Breast epithelium (tissue), 4 donors: ENCODE measurements around the gene POT1. TPM values are rescaled to one million over a fixed set of nuclear protein-coding genes. Genes with fewer than 3 reads are reported as not detected.

Experiments
- DNase-seq, 2 donors: peaks; one replicate each; pipeline ENCODE4 v3.0.0-alpha.2; 2019; ENCODE audit warnings: low spot score in 2 of 2
- H3K27ac ChIP-seq, 2 donors: fragments of 200-600 bp; sonication (generic) in 1 of 2; one replicate each; pipeline ENCODE4 v1.5.1; 2016 to 2019; ENCODE audit warnings: mild to moderate bottlenecking in 1 of 2
- H3K27me3 ChIP-seq, 2 donors: fragments of 200-600 bp; sonication (generic) in 1 of 2; one replicate each; pipeline versions ENCODE4 v1.5.1 to v1.6.0; 2017 to 2019; ENCODE audit warnings: control low read depth in 1 of 2, mild to moderate bottlenecking in 1 of 2
- H3K36me3 ChIP-seq: fragments of 200-600 bp; one replicate; pipeline ENCODE4 v1.5.1; 2019
- H3K4me1 ChIP-seq, 2 donors: fragments of 200-600 bp; sonication (generic); one replicate each; pipeline ENCODE4 v1.5.1; 2016 to 2019; ENCODE audit warnings: control low read depth in 1 of 2
- H3K4me3 ChIP-seq, 3 donors: fragments of 200-600 bp; sonication (generic); 1 replicate in 2 of 3; 2 replicates in 1 of 3; pipeline ENCODE4 v1.5.1; 2016 to 2019; ENCODE audit warnings: mild to moderate bottlenecking in 3 of 3, moderate library complexity in 2 of 3
- H3K9me3 ChIP-seq, 2 donors: fragments of 200-600 bp; sonication (generic) in 1 of 2; one replicate each; pipeline ENCODE4 v1.5.1; 2016 to 2019; ENCODE audit warnings: control low read depth in 1 of 2
- POLR2A ChIP-seq: fragments of 450-650 bp; IDR thresholded peaks from one replicate; pipeline ENCODE4 v1.6.1; 2016; ENCODE audit warnings: antibody characterized with exemption, mild to moderate bottlenecking, moderate library complexity
- POLR2AphosphoS5 ChIP-seq, 3 donors: sonication (generic); formaldehyde crosslinking; IDR thresholded peaks; one replicate each; pipeline ENCODE4 v1.6.1; 2017; ENCODE audit warnings: antibody characterized with exemption in 3 of 3
- intact Hi-C: fragments of 100-400 bp; cut with DNase I; formaldehyde crosslinking; loops from one replicate; pipeline ENCODE4 v1.15.1; 2023; ENCODE audit warnings: low total_unique reads
- total RNA-seq, 3 donors: library from RNA; depleted of rRNA; stranded (reverse); fragments of >200 nt; gene quantifications; one replicate each; pipeline ENCODE4 v1.1.0, GENCODE V29; 2016
- TF ChIP-seq, protein P1 (sequence below), 3 donors: fragments of 450-650 bp; IDR thresholded peaks; one replicate each; pipeline ENCODE4 v1.5.1; 2016 to 2017; ENCODE audit warnings: antibody characterized with exemption in 3 of 3, mild to moderate bottlenecking in 3 of 3, moderate library complexity in 3 of 3

The POT1 gene
- total RNA-seq, 3 donors from 2014 or later, result 19.7 to 43.6 (median 35.1) TPM

DNA sequence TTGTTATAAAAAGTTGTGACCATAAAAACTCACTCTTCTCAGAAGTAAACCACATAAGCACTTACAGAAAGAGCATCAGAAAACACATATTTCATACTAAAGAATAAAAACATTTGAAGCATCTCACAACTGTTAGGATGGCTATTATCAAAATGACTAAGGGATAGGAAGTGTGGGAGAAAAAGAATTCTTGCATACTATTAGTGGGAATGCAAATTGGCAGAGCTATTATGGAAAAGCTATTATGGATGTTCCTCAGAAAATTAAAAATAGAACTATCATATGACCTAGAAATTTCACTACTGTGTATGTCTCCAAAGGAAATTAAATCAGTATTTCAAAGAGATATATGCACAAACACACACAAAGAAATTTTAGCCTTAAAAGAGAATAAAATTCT is 25.2 kb upstream of the POT1 start:
- intact Hi-C loops, result no loop called here
- no peaks in the 10 kb centered on the region for H3K4me1 ChIP-seq
- TF ChIP-seq POLR2AphosphoS5 (IDR thresholded peaks at IDR 0.05) (no peak), POLR2A (no peak)
- TF ChIP-seq, protein P1, sequence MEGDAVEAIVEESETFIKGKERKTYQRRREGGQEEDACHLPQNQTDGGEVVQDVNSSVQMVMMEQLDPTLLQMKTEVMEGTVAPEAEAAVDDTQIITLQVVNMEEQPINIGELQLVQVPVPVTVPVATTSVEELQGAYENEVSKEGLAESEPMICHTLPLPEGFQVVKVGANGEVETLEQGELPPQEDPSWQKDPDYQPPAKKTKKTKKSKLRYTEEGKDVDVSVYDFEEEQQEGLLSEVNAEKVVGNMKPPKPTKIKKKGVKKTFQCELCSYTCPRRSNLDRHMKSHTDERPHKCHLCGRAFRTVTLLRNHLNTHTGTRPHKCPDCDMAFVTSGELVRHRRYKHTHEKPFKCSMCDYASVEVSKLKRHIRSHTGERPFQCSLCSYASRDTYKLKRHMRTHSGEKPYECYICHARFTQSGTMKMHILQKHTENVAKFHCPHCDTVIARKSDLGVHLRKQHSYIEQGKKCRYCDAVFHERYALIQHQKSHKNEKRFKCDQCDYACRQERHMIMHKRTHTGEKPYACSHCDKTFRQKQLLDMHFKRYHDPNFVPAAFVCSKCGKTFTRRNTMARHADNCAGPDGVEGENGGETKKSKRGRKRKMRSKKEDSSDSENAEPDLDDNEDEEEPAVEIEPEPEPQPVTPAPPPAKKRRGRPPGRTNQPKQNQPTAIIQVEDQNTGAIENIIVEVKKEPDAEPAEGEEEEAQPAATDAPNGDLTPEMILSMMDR (IDR thresholded peaks at IDR 0.05), result no peak
- H3K27me3 ChIP-seq, result no peaks in the 10 kb centered on the region
- peaks cover 8 to 13% of the 10 kb centered on the region in 2 donors for H3K9me3 ChIP-seq
- H3K27ac ChIP-seq, result no peak overlapping the region
- no peak overlapping the region for H3K4me3 ChIP-seq
- no peaks in the 10 kb centered on the region for H3K36me3 ChIP-seq
- no peak for DNase-seq

DNA sequence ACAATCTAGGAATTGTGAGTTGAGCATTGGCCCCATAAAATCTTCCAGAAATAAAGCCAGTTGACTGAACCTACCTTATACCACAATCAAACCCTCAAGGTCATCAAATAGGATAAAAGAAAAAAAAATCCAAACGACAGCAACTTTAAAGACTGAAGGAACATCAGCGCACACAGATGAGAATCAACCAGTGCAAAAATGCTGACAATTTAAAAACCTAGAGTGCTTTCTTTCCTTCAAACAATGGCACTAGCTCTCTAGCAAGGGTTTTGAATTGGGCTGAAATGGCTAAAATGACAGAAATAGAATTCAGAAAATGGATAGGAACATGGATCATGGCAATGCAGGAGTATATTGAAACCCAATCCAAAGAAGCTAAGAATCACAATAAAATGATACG is 16.1 kb upstream of the POT1 start:
- Histone ChIP-seq H3K27me3 (no peaks in the 10 kb centered on the region), H3K27ac (no peak overlapping the region), H3K4me3 (no peak overlapping the region), H3K36me3 (no peaks in the 10 kb centered on the region), H3K4me1 (no peaks in the 10 kb centered on the region), H3K9me3 (no peaks in the 10 kb centered on the region)
- TF ChIP-seq POLR2AphosphoS5 (IDR thresholded peaks at IDR 0.05) (no peak), POLR2A (no peak)
- TF ChIP-seq, protein P1 (IDR thresholded peaks at IDR 0.05), result no peak
- no peak for DNase-seq
- intact Hi-C loops, result loop anchor here (2.0 kb wide), 1 partner anchor 25 kb away; no protein-coding TSS in a partner anchor

DNA sequence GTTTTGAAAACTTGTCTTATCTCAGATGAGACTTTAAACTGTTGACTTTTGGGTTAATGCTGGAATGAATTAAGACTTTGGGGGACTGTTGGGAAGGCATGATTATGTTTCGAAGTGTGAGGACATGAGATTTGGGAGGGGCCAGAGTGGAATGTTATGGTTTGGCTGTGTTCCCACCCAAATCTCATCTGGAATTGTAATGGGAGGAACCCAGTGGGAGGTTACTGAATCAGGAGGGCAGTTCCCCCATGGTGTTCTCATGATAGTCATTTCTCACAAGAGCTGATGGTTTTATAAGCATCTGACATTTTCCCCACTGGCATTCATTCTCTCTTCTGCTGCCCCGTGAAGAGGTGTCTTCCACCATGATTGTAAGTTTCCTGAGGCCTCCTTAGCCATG is 13.8 kb upstream of the POT1 start:
- Histone ChIP-seq H3K4me3 (no peak overlapping the region), H3K9me3 (no peaks in the 10 kb centered on the region), H3K27ac (no peak overlapping the region), H3K4me1 (no peaks in the 10 kb centered on the region), H3K36me3 (no peaks in the 10 kb centered on the region), H3K27me3 (no peaks in the 10 kb centered on the region)
- DNase-seq, result no peak
- intact Hi-C loops, result no loop called here
- TF ChIP-seq POLR2A (no peak), POLR2AphosphoS5 (IDR thresholded peaks at IDR 0.05) (no peak)
- TF ChIP-seq, protein P1 (IDR thresholded peaks at IDR 0.05), result no peak

DNA sequence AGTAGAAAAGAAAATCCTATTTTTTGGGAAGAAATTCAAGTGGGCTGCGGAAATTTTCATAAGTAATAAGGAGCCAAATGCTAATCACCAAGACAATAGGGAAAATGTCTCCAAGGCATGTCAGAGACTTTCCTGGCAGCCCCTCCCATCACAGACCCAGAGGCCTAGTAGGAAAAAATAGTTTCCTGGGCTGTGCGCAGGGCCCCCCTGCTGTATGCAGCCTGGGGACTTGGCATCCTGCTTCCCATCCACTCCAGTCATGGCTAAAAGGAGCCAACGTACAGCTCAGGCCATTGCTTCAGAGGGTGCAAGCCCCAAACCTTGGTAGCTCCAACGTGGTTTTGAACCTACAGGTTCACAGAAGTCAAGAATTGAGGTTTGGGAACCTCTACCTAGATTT is 12.8 kb upstream of the POT1 start:
- H3K4me1 ChIP-seq, result no peaks in the 10 kb centered on the region
- no peak for TF ChIP-seq POLR2A
- no peak for TF ChIP-seq POLR2AphosphoS5 (IDR thresholded peaks at IDR 0.05)
- TF ChIP-seq, protein P1 (IDR thresholded peaks at IDR 0.05), result no peak
- H3K9me3 ChIP-seq, result no peaks in the 10 kb centered on the region
- intact Hi-C loops, result no loop called here
- no peaks in the 10 kb centered on the region for H3K36me3 ChIP-seq
- no peak overlapping the region for H3K4me3 ChIP-seq
- H3K27me3 ChIP-seq, result no peaks in the 10 kb centered on the region
- no peak for DNase-seq
- no peak overlapping the region for H3K27ac ChIP-seq

DNA sequence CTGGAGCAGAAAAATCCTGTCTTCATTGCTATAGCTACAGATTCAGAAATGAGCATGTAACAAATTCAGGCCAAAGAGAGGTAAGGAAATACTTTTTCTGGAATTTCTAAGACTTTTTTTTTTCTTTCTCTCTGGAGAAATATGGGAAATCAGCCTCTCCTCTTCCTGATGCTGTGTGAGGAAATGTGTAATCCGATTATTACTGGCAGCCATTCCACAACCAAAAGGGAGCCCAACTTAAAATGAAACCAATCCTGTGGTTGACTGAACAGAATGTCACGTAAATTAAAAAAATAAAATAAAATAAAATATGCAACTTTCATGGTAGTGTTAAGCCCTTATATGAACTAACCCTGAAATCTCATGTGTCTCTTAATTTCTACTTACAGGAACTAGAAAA is 10.7 kb upstream of the POT1 start:
- H3K9me3 ChIP-seq, result no peaks in the 10 kb centered on the region
- H3K36me3 ChIP-seq, result no peaks in the 10 kb centered on the region
- DNase-seq, result no peak
- H3K4me1 ChIP-seq, result no peaks in the 10 kb centered on the region
- intact Hi-C loops, result no loop called here
- TF ChIP-seq POLR2A (no peak), POLR2AphosphoS5 (IDR thresholded peaks at IDR 0.05) (no peak)
- TF ChIP-seq, protein P1 (IDR thresholded peaks at IDR 0.05), result no peak
- H3K4me3 ChIP-seq, result no peak overlapping the region
- no peaks in the 10 kb centered on the region for H3K27me3 ChIP-seq
- no peak overlapping the region for H3K27ac ChIP-seq
